GM13976 (cell line): Measurements from ENCODE around the gene KRTAP2-3.
"Not testable (repeated sequence)": the region's sequence is repeated elsewhere in the genome, so short reads cannot be mapped to it uniquely, and the experiment has no call there.

Experiments used
- DNase-seq: peaks from one replicate; pipeline ENCODE4 v3.0.0; 2012; ENCODE audit warnings: low spot score
- CTCF ChIP-seq: IDR thresholded peaks from 2 replicates; pipeline ENCODE4 v1.5.1; 2012; ENCODE audit warnings: borderline replicate concordance, mild to moderate bottlenecking; ENCODE audit not compliant: insufficient read depth; ENCODE audit errors: extremely low read depth, missing control alignments, control extremely low read depth
- in situ Hi-C: fragments of 300-500 bp; cut with MboI; formaldehyde crosslinking; loops from one replicate; pipeline ENCODE4 v1.12.0; 2022; ENCODE audit warnings: low sequenced_read_pairs, mixed read lengths, inconsistent platforms; ENCODE audit not compliant: unreplicated experiment

KRTAP2-3 gene

GRCh38 chr17:41060052-41060604, at the start of gene KRTAP2-3:
Gene KRTAP2-3, minus strand, starts transcription at chr17:41060114. Its CDS starts 64 bp downstream, at chr17:41060050.
- no peak for DNase-seq
- TF ChIP-seq CTCF: no peak
- in situ Hi-C loops: no loop called here

- DNase-seq, in situ Hi-C loops: not testable (repeated sequence)
These were observed 48.9 kb upstream of the KRTAP2-3 start for GRCh38 chr17:41108728-41109386.

GRCh38 chr17:41107941-41108450, 48.1 kb upstream of the KRTAP2-3 start:
- in situ Hi-C loops: no loop called here
- no peak for DNase-seq
- TF ChIP-seq CTCF: no peak

GRCh38 chr17:41105347-41105746, 45.4 kb upstream of the KRTAP2-3 start, which contains the start of gene KRTAP4-9:
Gene KRTAP4-9, plus strand, starts transcription at chr17:41105389. Its CDS starts 0 bp downstream, at chr17:41105389.
- in situ Hi-C loops, DNase-seq: not testable (repeated sequence)

- in situ Hi-C loops: not testable (repeated sequence)
These were observed 44.6 kb upstream of the KRTAP2-3 start for GRCh38 chr17:41104386-41105038.

GRCh38 chr17:41103896-41104295, 44.0 kb upstream of the KRTAP2-3 start:
- no peak for TF ChIP-seq CTCF
- in situ Hi-C loops: no loop called here
- no peak for DNase-seq

More at GRCh38 chr17:41104386-41105038, 44.6 kb upstream of the KRTAP2-3 start:
- not testable (repeated sequence) for DNase-seq

- DNase-seq: no peak
- in situ Hi-C loops: no loop called here
- TF ChIP-seq CTCF: no peak
These were observed 41.8 kb upstream of the KRTAP2-3 start, which contains the start of gene KRTAP4-16 for GRCh38 chr17:41101586-41102259. Gene KRTAP4-16, minus strand, starts transcription at chr17:41102209. Its CDS starts 0 bp downstream, at chr17:41102209.

- in situ Hi-C loops, DNase-seq: not testable (repeated sequence)
These were observed 40.0 kb upstream of the KRTAP2-3 start for GRCh38 chr17:41099682-41100480.
